LHCN-M2 (cell line): ENCODE measurements around the gene CGREF1. TPM values are rescaled to one million over a fixed set of nuclear protein-coding genes. Genes with fewer than 3 reads are reported as not detected.
"Not testable (repeated sequence)": the region's sequence is repeated elsewhere in the genome, so short reads cannot be mapped to it uniquely, and the experiment has no call there.

Source experiments
- DNase-seq: peaks from one replicate; pipeline ENCODE4 v3.0.0-alpha.2; 2012; ENCODE audit warnings: low read depth
- total RNA-seq: library from RNA; depleted of rRNA; stranded (reverse); fragments of >200 nt; gene quantifications from 2 replicates; pipeline ENCODE4 v1.2.3, GENCODE V29; 2014

CGREF1 gene
- total RNA-seq, 1 experiment from 2014 or later, result 0.69 TPM

- no peak for DNase-seq
These were observed 19.2 kb upstream of the CGREF1 start for GRCh38 chr2:27138111-27138510.

- no peak for DNase-seq
These were observed 18.5 kb upstream of the CGREF1 start for GRCh38 chr2:27137322-27137935.

DNA sequence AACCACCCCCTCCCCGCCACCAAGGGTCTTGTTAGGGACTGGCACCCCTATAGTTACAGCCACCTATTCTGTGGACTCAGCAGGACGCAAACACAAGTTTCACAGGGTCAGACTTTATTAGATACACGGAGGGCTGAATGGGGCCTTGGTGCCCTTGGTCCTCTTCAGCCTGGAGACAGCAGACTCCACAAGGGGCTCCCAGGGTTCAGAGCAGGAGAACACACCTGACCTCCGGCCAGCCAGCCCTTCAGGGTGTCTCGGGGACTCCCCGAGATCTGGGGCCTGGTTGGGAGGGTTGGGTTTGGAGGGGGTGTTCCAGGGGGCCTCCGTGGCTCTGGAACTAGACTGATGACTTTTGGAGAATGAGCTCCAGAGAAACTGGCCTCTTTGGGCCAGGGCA is 17.8 kb upstream of the CGREF1 start:
- DNase-seq, result no peak

GRCh38 chr2:27135478-27135955 is 16.6 kb upstream of the CGREF1 start:
- DNase-seq, result no peak

GRCh38 chr2:27134781-27135477 is 16.0 kb upstream of the CGREF1 start:
- no peak for DNase-seq

DNA sequence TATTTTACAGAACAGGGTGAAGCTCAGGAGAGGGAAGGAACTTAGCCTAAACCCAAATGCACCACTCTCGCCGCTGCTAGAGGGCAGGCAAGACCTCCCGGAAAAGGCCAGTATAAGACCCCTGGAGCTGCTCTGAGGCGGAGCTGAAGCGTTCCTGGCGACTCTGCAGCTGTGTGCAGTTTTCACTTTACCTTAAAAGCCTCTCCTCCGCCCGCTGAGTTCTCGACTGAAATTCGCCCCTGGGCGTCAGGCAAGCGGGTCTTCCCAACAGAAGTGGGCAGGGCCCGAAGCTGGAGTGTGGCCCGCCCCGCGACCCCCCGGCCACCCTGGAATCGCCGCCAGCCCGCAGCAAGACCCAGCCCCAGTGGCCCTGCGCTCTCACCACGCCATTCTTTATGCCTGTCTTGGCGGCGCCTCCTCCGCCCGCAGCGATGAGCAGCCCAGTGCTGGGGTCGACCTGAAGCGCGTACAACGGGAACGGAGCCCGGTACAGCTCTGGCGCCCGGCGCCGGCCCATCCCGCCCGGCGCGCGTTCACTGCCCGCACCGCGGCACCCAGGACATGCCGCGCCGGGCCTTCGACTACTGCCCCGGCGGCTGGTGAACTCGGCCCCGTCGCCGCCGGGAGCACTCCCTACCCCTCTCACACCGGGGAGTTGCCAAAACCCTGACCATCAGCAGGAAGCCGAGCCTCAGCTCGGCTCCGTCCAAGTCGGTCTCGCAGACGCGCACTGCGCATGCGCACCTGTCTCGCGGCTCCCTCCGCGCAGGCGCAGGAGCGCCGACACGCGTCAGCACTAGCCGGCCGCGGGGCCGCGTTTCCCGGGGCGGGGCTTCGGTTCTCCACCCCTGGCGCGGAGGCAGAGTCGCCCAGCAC is 15.2 kb upstream of the CGREF1 start, which contains the start of gene PREB:
TSS of gene PREB (minus strand) at position 732 of the 876 bp plus-strand sequence. CDS start at position 517, 215 bp downstream.
- DNase-seq, result peak; percentile 92

- DNase-seq, result no peak
These were observed 14.4 kb upstream of the CGREF1 start for GRCh38 chr2:27133195-27133875.

DNA sequence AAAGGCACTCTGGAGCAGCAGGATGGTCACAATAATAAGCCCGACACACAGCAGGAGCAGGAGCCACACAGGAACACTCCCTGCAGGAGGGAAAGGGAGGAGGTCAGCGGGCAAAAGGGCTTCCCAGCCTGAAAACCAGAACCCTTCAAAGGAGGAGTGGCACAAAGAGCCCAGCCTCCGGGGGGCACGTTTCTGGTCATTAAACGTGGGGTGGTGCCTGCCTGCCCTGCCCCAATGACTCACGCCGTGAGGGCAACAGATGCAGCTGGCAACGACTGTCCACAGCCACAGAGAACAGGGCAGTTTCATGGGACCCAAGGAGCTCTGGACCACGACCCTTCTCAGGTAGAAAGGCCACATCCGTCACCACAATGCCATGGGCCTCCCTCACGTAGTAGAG is 12.5 kb upstream of the CGREF1 start:
- DNase-seq, result peak; percentile 10

- DNase-seq, result no peak
These were observed 11.5 kb upstream of the CGREF1 start for GRCh38 chr2:27130396-27130795.

GRCh38 chr2:27128668-27129571 is 10.0 kb upstream of the CGREF1 start:
- DNase-seq, result no peak

GRCh38 chr2:27127883-27128667 is 9.1 kb upstream of the CGREF1 start:
- DNase-seq, result no peak

- DNase-seq, result no peak
These were observed 7.4 kb upstream of the CGREF1 start for GRCh38 chr2:27126252-27126710.

- no peak for DNase-seq
These were observed 6.2 kb upstream of the CGREF1 start for GRCh38 chr2:27125104-27125503.

GRCh38 chr2:27123302-27124150 is 4.6 kb upstream of the CGREF1 start, which contains the start of gene ABHD1:
ABHD1 (plus strand) TSS chr2:27123815; CDS start chr2:27123949, 134 bp downstream.
- DNase-seq, result no peak

- no peak for DNase-seq
These were observed 3.9 kb upstream of the CGREF1 start for GRCh38 chr2:27122791-27123190.

DNA sequence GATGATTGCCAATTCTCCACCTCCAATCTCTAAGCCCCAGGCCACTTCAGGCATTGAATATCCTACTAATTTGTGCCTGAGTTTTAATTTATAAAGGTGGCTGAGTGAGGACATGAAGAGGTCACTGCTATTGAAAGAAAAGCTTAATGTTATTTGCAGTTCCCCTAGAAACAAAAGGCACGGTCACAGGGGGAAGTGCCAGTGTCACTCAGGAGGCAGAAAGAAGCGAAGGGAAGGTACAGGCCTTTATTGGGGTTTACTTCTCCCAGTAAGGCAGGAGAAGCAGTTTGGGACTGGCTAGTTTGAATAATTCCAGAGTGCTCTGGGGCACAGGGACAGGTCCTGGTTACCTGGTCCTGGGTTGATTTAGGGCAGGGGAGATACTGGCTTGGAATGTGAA is 3.0 kb upstream of the CGREF1 start:
- no peak for DNase-seq

DNA sequence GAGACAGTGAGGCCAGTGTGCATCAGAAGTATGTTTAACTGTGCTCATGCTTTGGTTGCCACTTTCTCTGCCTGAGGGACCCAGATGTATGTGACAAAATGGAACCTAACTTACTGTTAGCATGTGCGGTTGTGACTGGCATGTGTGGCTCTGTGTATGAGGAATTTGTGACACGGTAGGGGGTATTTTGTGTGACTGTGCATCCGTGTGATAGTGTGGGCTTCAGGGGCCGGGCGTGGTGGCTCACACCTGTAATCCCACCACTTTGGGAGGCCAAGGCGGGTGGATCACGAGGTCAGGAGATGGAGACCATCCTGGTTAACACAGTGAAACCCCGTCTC is 372 bp upstream of the CGREF1 start:
- not testable (repeated sequence) for DNase-seq

GRCh38 chr2:27117995-27118524 is 868 bp downstream of the CGREF1 start:
- DNase-seq, result no peak
